Endothelial cell of umbilical vein (primary cell): ENCODE data around the gene NFATC2IP. TPM values are rescaled to one million over a fixed set of nuclear protein-coding genes. Genes with fewer than 3 reads are reported as not detected.

Experiments used
- BruUV-seq: library from RNA; stranded (reverse); fragments of 400-500 nt; replicated peaks from 2 replicates; lab custom pipeline; 2021; lab: Mats Ljungman, UMichigan
- CTCF ChIA-PET: fragments of 300-600, 350-600 bp; sonication (Branson Sonifier 250); formaldehyde crosslinking; loops from one replicate; lab custom pipeline; 2021; ENCODE audit warnings: antibody characterized with exemption, inconsistent platforms; lab: Charles Lee
- POLR2A ChIA-PET: fragments of 300-600, 350-600 bp; sonication (Branson Sonifier 250); formaldehyde crosslinking; loops from one replicate; lab custom pipeline; 2021; ENCODE audit warnings: antibody characterized with exemption, inconsistent platforms; lab: Charles Lee
- DNase-seq: peaks from one replicate; pipeline ENCODE4 v3.0.0-alpha.2; 2011; ENCODE audit warnings: low read depth, low spot score
- FAIRE-seq: peaks from 2 replicates; lab custom pipeline; 2011; peaks lifted over from hg19 to GRCh38; lab: Jason Lieb, UNC
- H2AFZ ChIP-seq: 2 replicates; pipeline ENCODE4 v1.6.0; 2012; ENCODE audit warnings: low read depth, low read length, control low read depth, inconsistent platforms
- H3K27ac ChIP-seq: 2 replicates; pipeline ENCODE4 v1.5.1; 2011; ENCODE audit warnings: low read depth, mild to moderate bottlenecking, control low read depth, low read length, moderate library complexity; ENCODE audit not compliant: insufficient read depth
- H3K27me3 ChIP-seq, 2 experiments: 2 replicates each; pipeline versions ENCODE4 v1.6.0 to v1.6.1; 2011; ENCODE audit warnings: low read length in 2 of 2, mixed read lengths in 1 of 2; ENCODE audit not compliant: control insufficient read depth in 2 of 2, insufficient read depth in 2 of 2
- H3K36me3 ChIP-seq, 2 experiments: 2 replicates in 1 of 2; 3 replicates in 1 of 2; pipeline ENCODE4 v1.5.1; 2011; ENCODE audit warnings: low read length in 2 of 2, mild to moderate bottlenecking in 1 of 2, moderate library complexity in 1 of 2; ENCODE audit not compliant: control insufficient read depth in 2 of 2, insufficient read depth in 2 of 2; ENCODE audit errors: extremely low read depth in 1 of 2
- H3K4me1 ChIP-seq: 3 replicates; pipeline ENCODE4 v1.5.1; 2011; ENCODE audit warnings: mild to moderate bottlenecking, low read length; ENCODE audit not compliant: control insufficient read depth, insufficient read depth; ENCODE audit errors: extremely low read depth
- H3K4me2 ChIP-seq: 2 replicates; pipeline ENCODE4 v1.6.1; 2011; ENCODE audit warnings: low read length, control low read depth, mixed read lengths; ENCODE audit not compliant: insufficient read depth
- H3K4me3 ChIP-seq, 3 experiments: fragments of 200-600 bp in 1 of 3; sonication (generic), shearing (Covaris generic) in 1 of 3; replicated peaks in 1 of 3; 2 replicates each; pipeline ENCODE4 v1.5.1; 2011 to 2016; ENCODE audit warnings: control low read depth in 3 of 3, low read length in 3 of 3, mild to moderate bottlenecking in 2 of 3, inconsistent platforms in 1 of 3, low read depth in 1 of 3, moderate library complexity in 1 of 3; ENCODE audit not compliant: insufficient read depth in 1 of 3
- H3K79me2 ChIP-seq: 2 replicates; pipeline ENCODE4 v1.6.0; 2012; ENCODE audit warnings: low read length, inconsistent platforms; ENCODE audit not compliant: control insufficient read depth, insufficient read depth
- H3K9ac ChIP-seq: replicated peaks from 2 replicates; pipeline ENCODE3; 2011; ENCODE audit warnings: low read length, control low read depth; ENCODE audit not compliant: insufficient read depth; ENCODE audit errors: extremely low read depth
- H3K9me1 ChIP-seq: replicated peaks from 3 replicates; pipeline ENCODE4 v1.6.0; 2011; ENCODE audit warnings: mild to moderate bottlenecking, low read length; ENCODE audit not compliant: control insufficient read depth, insufficient read depth; ENCODE audit errors: extremely low read depth
- H3K9me3 ChIP-seq: replicated peaks from 2 replicates; pipeline ENCODE4 v1.5.1; 2012; ENCODE audit warnings: low read length, inconsistent platforms; ENCODE audit not compliant: control insufficient read depth, insufficient read depth
- H4K20me1 ChIP-seq: replicated peaks from 2 replicates; pipeline ENCODE3; 2011; ENCODE audit warnings: mild to moderate bottlenecking, low read length; ENCODE audit not compliant: control insufficient read depth, insufficient read depth; ENCODE audit errors: extremely low read depth
- EZH2 ChIP-seq: IDR thresholded peaks from 2 replicates; pipeline ENCODE4 v1.6.1; 2012; ENCODE audit warnings: borderline replicate concordance, low read depth, mild to moderate bottlenecking, moderate library complexity, low read length, inconsistent platforms; ENCODE audit not compliant: severe bottlenecking
- GATA2 ChIP-seq: IDR thresholded peaks from 2 replicates; pipeline ENCODE4 v1.7.0; 2011; ENCODE audit warnings: low read depth, mild to moderate bottlenecking, moderate library complexity, mixed read lengths, low read length; ENCODE audit not compliant: insufficient read length, insufficient read depth
- MAX ChIP-seq: IDR thresholded peaks from 2 replicates; pipeline ENCODE4 v1.6.1; 2011; ENCODE audit not compliant: insufficient read depth, insufficient read length
- MYC ChIP-seq: IDR thresholded peaks from one replicate; pipeline ENCODE4 v1.6.1; 2011; ENCODE audit warnings: mild to moderate bottlenecking, low read depth, low read length
- POLR2A ChIP-seq: IDR thresholded peaks from 2 replicates; pipeline ENCODE4 v1.6.1; 2012; ENCODE audit warnings: low read depth, mild to moderate bottlenecking, control low read depth, low read length
- POLR2AphosphoS5 ChIP-seq: IDR thresholded peaks from 2 replicates; pipeline ENCODE4 v1.6.1; 2012; ENCODE audit warnings: low read depth, mild to moderate bottlenecking, control low read depth, low read length, moderate library complexity; ENCODE audit not compliant: insufficient read depth
- dilution Hi-C: fragments of 300-500 bp; cut with MboI; formaldehyde crosslinking; loops from one replicate; pipeline ENCODE4 v1.15.0; 2019; ENCODE audit warnings: low sequenced_read_pairs; ENCODE audit not compliant: extremely low pct_ligation_motif_present
- intact Hi-C: fragments of 100-400 bp; cut with micrococcal nuclease; formaldehyde crosslinking; loops from one replicate; pipeline ENCODE4 v1.10.0; 2022
- polyA plus RNA-seq, 4 experiments: library from polyadenylated mRNA; depleted of rRNA in 3 of 4; stranded (reverse) in 3 of 4; unstranded in 1 of 4; fragments of >200 nt; gene quantifications; 2 replicates each; pipeline versions ENCODE4 v1.2.1 to v1.2.3, GENCODE V29; 2011 to 2012; ENCODE audit warnings: missing spikeins in 1 of 4
- total RNA-seq: library from RNA; stranded (reverse); gene quantifications from 2 replicates; pipeline ENCODE4 v1.2.3, GENCODE V29; 2021
- TF ChIP-seq, protein P1 (sequence below), 2 donors: IDR thresholded peaks; 1 replicate in 1 of 2; 2 replicates in 1 of 2; pipeline ENCODE4 v1.5.1; 2011; ENCODE audit warnings: low read length in 2 of 2, mild to moderate bottlenecking in 2 of 2, moderate library complexity in 2 of 2, control low read depth in 1 of 2, inconsistent platforms in 1 of 2, low read depth in 1 of 2; ENCODE audit not compliant: insufficient read depth in 1 of 2; ENCODE audit errors: extremely low read depth in 1 of 2

NFATC2IP gene
- total and polyA plus RNA-seq, 2 donors (not counting 3 experiments of a cell fraction or from before 2014, with no cell fraction given) = 64.1 to 69.6 TPM

- ChIA-PET POLR2A (no interaction called here), CTCF (interaction anchor here (1.3 kb wide), 1 partner anchor 14 kb away, joined by 5 read pairs; no protein-coding TSS in a partner anchor)
- no peaks in the 10 kb centered on the region for H3K27me3 ChIP-seq
- no peak overlapping the region for H3K9ac ChIP-seq
- H3K36me3 ChIP-seq = peaks cover 3 to 19% of the 10 kb centered on the region in 2 experiments
- intact Hi-C loops = no loop called here
- no peaks in the 10 kb centered on the region for H3K9me3 ChIP-seq
- no peaks in the 10 kb centered on the region for H3K79me2 ChIP-seq
- TF ChIP-seq POLR2A = no peak
- dilution Hi-C loops = no loop called here
- no peak overlapping the region for H3K4me2 ChIP-seq
- H3K4me1 ChIP-seq = no peaks in the 10 kb centered on the region
- H3K9me1 ChIP-seq = no peaks in the 10 kb centered on the region
- no peak for DNase-seq
- no peak overlapping the region for H2AFZ ChIP-seq
- no peak overlapping the region for H3K4me3 ChIP-seq
- H3K27ac ChIP-seq = no peak overlapping the region
- FAIRE-seq = no peak
- H4K20me1 ChIP-seq = no peaks in the 10 kb centered on the region
- no TSS peak for BruUV-seq
Observed at GRCh38 chr16:28987170-28987853, 36.6 kb downstream of the NFATC2IP start.

GRCh38 chr16:28989363-28989762, 38.6 kb downstream of the NFATC2IP start:
- no peak overlapping the region for H2AFZ ChIP-seq
- no peaks in the 10 kb centered on the region for H3K4me1 ChIP-seq
- intact Hi-C loops = no loop called here
- H4K20me1 ChIP-seq = no peaks in the 10 kb centered on the region
- no peaks in the 10 kb centered on the region for H3K27me3 ChIP-seq
- no peaks in the 10 kb centered on the region for H3K9me1 ChIP-seq
- no peaks in the 10 kb centered on the region for H3K9me3 ChIP-seq
- FAIRE-seq (no peak), DNase-seq (no peak)
- no peak overlapping the region for H3K9ac ChIP-seq
- ChIA-PET POLR2A (no interaction called here), CTCF (interaction anchor here (0.6 kb wide), 1 partner anchor 16 kb away, joined by 3 read pairs; no protein-coding TSS in a partner anchor)
- BruUV-seq = no TSS peak
- H3K27ac ChIP-seq = no peak overlapping the region
- dilution Hi-C loops = no loop called here
- no peak overlapping the region for H3K4me3 ChIP-seq
- H3K36me3 ChIP-seq = peaks cover 0 to 5% of the 10 kb centered on the region in 2 experiments
- H3K4me2 ChIP-seq = no peak overlapping the region
- TF ChIP-seq MYC (no peak), EZH2 (no peak), MAX (no peak), POLR2AphosphoS5 (no peak), GATA2 (no peak), POLR2A (no peak)
- TF ChIP-seq, protein P1, sequence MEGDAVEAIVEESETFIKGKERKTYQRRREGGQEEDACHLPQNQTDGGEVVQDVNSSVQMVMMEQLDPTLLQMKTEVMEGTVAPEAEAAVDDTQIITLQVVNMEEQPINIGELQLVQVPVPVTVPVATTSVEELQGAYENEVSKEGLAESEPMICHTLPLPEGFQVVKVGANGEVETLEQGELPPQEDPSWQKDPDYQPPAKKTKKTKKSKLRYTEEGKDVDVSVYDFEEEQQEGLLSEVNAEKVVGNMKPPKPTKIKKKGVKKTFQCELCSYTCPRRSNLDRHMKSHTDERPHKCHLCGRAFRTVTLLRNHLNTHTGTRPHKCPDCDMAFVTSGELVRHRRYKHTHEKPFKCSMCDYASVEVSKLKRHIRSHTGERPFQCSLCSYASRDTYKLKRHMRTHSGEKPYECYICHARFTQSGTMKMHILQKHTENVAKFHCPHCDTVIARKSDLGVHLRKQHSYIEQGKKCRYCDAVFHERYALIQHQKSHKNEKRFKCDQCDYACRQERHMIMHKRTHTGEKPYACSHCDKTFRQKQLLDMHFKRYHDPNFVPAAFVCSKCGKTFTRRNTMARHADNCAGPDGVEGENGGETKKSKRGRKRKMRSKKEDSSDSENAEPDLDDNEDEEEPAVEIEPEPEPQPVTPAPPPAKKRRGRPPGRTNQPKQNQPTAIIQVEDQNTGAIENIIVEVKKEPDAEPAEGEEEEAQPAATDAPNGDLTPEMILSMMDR (IDR thresholded peaks at IDR 0.05; ENCODE audit: extremely low read depth in 1 of 2, insufficient read depth in 1 of 2, low read depth in 1 of 2, low read length in 2 of 2) = no peak
- no peaks in the 10 kb centered on the region for H3K79me2 ChIP-seq
